Osteoblast (primary cell): Measurements from ENCODE around the gene PLEKHF1. TPM values are rescaled to one million over a fixed set of nuclear protein-coding genes. Genes with fewer than 3 reads are reported as not detected.

Experiments used
- DNase-seq: peaks from one replicate; pipeline ENCODE4 v3.0.0; 2011; ENCODE audit warnings: low spot score, mixed read lengths; ENCODE audit not compliant: insufficient read length; ENCODE audit errors: missing footprints
- H2AFZ ChIP-seq: 2 replicates; pipeline ENCODE4 v1.6.0; 2011; ENCODE audit warnings: mild to moderate bottlenecking, low read length
- H3K27ac ChIP-seq: 2 replicates; pipeline ENCODE4 v1.5.1; 2011; ENCODE audit warnings: mild to moderate bottlenecking, low read depth, low read length, moderate library complexity
- H3K27me3 ChIP-seq: 2 replicates; pipeline ENCODE4 v1.6.0; 2012; ENCODE audit warnings: mild to moderate bottlenecking, control low read depth, inconsistent platforms, low read length, moderate library complexity; ENCODE audit not compliant: insufficient read depth
- H3K36me3 ChIP-seq: 2 replicates; pipeline ENCODE4 v1.5.1; 2011; ENCODE audit warnings: mild to moderate bottlenecking, low read length, control low read depth, moderate library complexity; ENCODE audit not compliant: insufficient read depth
- H3K4me1 ChIP-seq: 2 replicates; pipeline ENCODE4 v1.5.1; 2011; ENCODE audit warnings: mild to moderate bottlenecking, low read length, control low read depth, moderate library complexity; ENCODE audit not compliant: insufficient read depth
- H3K4me2 ChIP-seq: 2 replicates; pipeline ENCODE4 v1.6.0; 2011; ENCODE audit warnings: mild to moderate bottlenecking, low read length; ENCODE audit not compliant: insufficient read depth
- H3K4me3 ChIP-seq: fragments of 200-600 bp; sonication (generic); 3 replicates; pipeline ENCODE4 v1.5.1; 2012; ENCODE audit warnings: mild to moderate bottlenecking, low read length, inconsistent platforms; ENCODE audit not compliant: insufficient read depth
- H3K79me2 ChIP-seq: 2 replicates; pipeline ENCODE4 v1.6.0; 2012; ENCODE audit warnings: mild to moderate bottlenecking, low read length, control low read depth, inconsistent platforms; ENCODE audit not compliant: insufficient read depth
- H3K9me3 ChIP-seq: 2 replicates; pipeline ENCODE4 v1.5.1; 2011; ENCODE audit warnings: low read depth, low read length, control low read depth
- H4K20me1 ChIP-seq: 2 replicates; pipeline ENCODE4 v1.6.0; 2012; ENCODE audit warnings: mild to moderate bottlenecking, low read length, control low read depth; ENCODE audit not compliant: insufficient read depth
- total RNA-seq: library from RNA; depleted of rRNA; stranded (reverse); fragments of >200 nt; gene quantifications from 2 replicates; pipeline ENCODE4 v1.2.3, GENCODE V29; 2012
- TF ChIP-seq, protein P1 (sequence below): IDR thresholded peaks from 2 replicates; pipeline ENCODE4 v1.5.1; 2011; ENCODE audit warnings: mild to moderate bottlenecking, low read depth, low read length, moderate library complexity; ENCODE audit errors: extremely low read depth

The PLEKHF1 gene
- total RNA-seq, 1 donor: 106 TPM

DNA sequence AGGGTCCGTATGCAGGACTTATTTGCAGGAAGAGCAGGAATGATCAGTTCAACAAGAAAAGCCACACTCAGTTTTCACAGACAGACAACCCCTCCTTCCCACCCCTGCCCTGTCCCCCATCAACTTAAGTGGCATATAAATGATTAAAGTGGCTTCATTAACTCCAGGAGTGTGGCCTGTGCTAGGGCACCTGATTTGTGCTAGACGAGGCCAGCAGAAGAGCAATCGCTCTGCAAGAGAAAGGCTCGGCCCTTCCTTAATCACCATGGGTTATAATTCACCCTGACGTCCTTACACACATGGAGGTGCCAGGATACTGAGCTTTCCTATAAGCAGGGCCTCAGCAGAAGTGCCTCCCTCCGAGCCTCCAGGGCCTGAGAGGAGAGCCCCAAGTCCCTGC is 35.2 kb downstream of the PLEKHF1 start:
- no peak overlapping the region for H3K4me2 ChIP-seq
- H3K27ac ChIP-seq: no peak overlapping the region
- peak; percentile 35 for DNase-seq
- no peaks in the 10 kb centered on the region for H3K4me1 ChIP-seq
- peaks cover 29% of the 10 kb centered on the region for H3K36me3 ChIP-seq
- H3K9me3 ChIP-seq: no peaks in the 10 kb centered on the region
- H3K27me3 ChIP-seq: no peaks in the 10 kb centered on the region
- TF ChIP-seq, protein P1, sequence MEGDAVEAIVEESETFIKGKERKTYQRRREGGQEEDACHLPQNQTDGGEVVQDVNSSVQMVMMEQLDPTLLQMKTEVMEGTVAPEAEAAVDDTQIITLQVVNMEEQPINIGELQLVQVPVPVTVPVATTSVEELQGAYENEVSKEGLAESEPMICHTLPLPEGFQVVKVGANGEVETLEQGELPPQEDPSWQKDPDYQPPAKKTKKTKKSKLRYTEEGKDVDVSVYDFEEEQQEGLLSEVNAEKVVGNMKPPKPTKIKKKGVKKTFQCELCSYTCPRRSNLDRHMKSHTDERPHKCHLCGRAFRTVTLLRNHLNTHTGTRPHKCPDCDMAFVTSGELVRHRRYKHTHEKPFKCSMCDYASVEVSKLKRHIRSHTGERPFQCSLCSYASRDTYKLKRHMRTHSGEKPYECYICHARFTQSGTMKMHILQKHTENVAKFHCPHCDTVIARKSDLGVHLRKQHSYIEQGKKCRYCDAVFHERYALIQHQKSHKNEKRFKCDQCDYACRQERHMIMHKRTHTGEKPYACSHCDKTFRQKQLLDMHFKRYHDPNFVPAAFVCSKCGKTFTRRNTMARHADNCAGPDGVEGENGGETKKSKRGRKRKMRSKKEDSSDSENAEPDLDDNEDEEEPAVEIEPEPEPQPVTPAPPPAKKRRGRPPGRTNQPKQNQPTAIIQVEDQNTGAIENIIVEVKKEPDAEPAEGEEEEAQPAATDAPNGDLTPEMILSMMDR: no peak
- H3K4me3 ChIP-seq: no peak overlapping the region
- H4K20me1 ChIP-seq: peaks cover 5% of the 10 kb centered on the region
- peaks cover 4% of the 10 kb centered on the region for H3K79me2 ChIP-seq
- H2AFZ ChIP-seq: no peak overlapping the region

DNA sequence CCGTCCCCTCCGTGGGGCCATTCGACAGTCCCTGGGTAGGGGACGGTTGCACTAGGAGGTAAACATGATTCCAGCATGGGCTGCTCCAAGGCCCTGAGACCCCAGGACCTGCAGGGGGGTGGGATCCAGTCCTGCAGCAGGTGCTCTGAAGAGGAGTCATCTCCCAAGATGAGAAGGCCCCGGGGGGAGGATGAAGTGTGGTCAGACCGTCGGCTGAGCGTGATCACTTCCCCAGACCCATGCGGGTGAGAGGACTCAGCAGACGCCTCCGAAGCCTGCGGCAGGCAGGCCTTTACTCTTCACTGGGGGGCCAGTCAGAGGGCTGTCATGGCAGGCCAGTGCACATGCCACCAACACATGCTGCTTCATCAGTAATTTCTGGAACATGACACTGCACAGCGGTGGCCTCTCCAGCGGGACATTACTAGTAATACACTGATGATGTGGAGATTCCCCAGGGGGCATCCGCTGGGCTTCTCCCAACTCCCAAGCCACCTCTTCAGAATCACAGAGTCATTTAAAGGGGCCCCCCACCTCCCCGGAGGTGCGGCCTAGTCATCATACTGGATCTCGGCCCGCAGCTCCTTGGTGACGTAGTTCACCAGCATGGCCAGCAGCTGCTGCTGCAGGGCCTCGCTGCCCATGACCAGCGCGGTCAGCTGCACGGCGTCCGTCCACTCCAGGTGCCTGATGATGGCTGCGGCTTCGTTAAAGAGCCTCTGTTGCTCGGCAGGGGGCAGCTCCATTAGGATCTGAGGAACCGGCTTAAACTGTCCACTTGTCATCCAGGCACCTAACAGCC is 37.1 kb downstream of the PLEKHF1 start:
- no peak overlapping the region for H3K4me2 ChIP-seq
- no peak overlapping the region for H3K27ac ChIP-seq
- H2AFZ ChIP-seq: no peak overlapping the region
- peaks cover 19% of the 10 kb centered on the region for H3K79me2 ChIP-seq
- TF ChIP-seq, protein P1: no peak
- H3K36me3 ChIP-seq: peaks cover 44% of the 10 kb centered on the region
- peaks cover 2% of the 10 kb centered on the region for H4K20me1 ChIP-seq
- no peaks in the 10 kb centered on the region for H3K27me3 ChIP-seq
- DNase-seq: peak; percentile 59
- H3K4me1 ChIP-seq: no peaks in the 10 kb centered on the region
- H3K9me3 ChIP-seq: no peaks in the 10 kb centered on the region
- no peak overlapping the region for H3K4me3 ChIP-seq

DNA sequence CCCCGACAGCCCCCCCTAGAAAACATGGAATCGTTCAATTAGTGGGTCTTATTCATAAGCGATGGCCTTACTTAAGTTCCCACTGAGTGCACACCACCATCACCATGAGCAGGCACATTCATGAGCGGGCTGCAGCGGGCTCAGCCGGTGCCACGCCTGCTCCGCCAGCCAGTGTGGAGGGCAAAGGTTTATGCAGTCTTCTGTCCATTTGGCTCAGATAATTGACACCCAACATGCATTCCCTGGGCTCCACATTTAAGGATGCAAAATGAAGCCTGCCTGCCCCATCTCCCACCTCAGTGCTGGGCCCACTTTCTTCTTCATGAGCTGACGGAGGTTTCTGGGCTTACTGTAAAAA is 37.7 kb downstream of the PLEKHF1 start:
- H4K20me1 ChIP-seq: peaks cover 4% of the 10 kb centered on the region
- H3K36me3 ChIP-seq: peaks cover 47% of the 10 kb centered on the region
- no peak overlapping the region for H2AFZ ChIP-seq
- no peak overlapping the region for H3K27ac ChIP-seq
- H3K4me1 ChIP-seq: no peaks in the 10 kb centered on the region
- no peak overlapping the region for H3K4me2 ChIP-seq
- peaks cover 22% of the 10 kb centered on the region for H3K79me2 ChIP-seq
- H3K9me3 ChIP-seq: no peaks in the 10 kb centered on the region
- H3K27me3 ChIP-seq: no peaks in the 10 kb centered on the region
- TF ChIP-seq, protein P1: no peak
- no peak for DNase-seq
- H3K4me3 ChIP-seq: no peak overlapping the region

DNA sequence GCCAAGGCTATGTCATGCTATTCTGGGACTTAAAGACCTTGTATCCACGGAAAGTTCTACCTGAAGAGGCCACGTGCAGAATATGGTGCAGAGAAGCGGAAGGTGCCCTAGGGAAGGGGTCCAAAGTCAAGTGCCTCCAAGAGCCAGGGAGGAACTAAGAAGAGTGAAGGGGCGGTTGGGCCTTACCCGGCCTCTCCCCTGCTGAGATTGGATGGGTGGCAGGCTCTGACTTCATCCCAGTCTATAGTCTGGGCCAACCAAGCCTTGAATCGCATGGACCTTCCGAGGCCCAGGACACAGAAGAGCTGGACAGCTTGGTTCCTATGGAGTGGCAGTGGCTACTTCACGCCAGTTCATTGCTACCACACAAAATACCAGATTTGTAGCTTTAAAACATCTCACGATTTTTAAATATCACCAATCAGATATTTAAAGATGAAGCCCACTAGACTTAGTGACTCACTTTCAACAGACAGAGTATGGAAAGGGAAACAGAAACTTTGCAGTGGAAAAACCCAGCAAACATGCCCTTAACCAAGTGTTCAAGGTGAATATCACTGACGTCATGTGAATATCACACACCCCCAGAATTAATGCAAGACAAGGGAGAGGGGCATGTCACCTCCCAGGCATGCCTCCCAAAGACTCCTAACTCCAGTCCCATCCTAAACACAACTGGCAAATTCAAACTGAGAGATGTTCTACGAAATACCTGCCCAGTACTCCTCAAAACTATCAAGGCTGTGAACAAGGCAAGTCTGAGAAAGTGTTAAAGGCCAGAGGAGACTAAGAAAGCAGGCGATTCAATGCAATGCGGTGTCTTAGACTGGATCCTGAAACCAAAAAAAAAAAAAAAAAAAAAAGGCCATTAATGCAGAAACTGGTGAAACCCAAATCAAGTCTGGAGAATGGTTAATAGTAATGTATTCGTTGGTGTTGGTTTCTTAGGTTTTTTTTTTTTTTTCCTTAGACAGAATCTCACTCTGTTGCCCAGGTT is 39.6 kb downstream of the PLEKHF1 start:
- Histone ChIP-seq H3K4me1 (peaks cover 13% of the 10 kb centered on the region), H3K4me3 (no peak overlapping the region), H3K27me3 (no peaks in the 10 kb centered on the region), H3K4me2 (no peak overlapping the region), H2AFZ (no peak overlapping the region), H4K20me1 (peaks cover 13% of the 10 kb centered on the region), H3K36me3 (peaks cover 47% of the 10 kb centered on the region), H3K9me3 (no peaks in the 10 kb centered on the region), H3K27ac (no peak overlapping the region), H3K79me2 (peaks cover 30% of the 10 kb centered on the region)
- TF ChIP-seq, protein P1: no peak
- DNase-seq: peak; percentile 49
